SK-N-MC (cell line): ENCODE results near the gene GRIA3.
"Not testable (repeated sequence)": the region's sequence is repeated elsewhere in the genome, so short reads cannot be mapped to it uniquely, and the experiment has no call there.

ENCODE experiments used
- DNase-seq: peaks from one replicate; pipeline ENCODE4 v3.0.0-alpha.2; 2011; ENCODE audit warnings: low read depth, low spot score
- H3K27ac ChIP-seq: fragments of 200-600 bp; sonication (generic); 2 replicates; pipeline ENCODE4 v1.5.1; 2016; ENCODE audit warnings: mixed run types
- H3K36me3 ChIP-seq: fragments of 200-600 bp; sonication (generic); 2 replicates; pipeline ENCODE4 v1.6.1; 2017; ENCODE audit warnings: antibody characterized with exemption, low read length, mixed read lengths; ENCODE audit not compliant: insufficient read depth
- H3K4me3 ChIP-seq: fragments of 200-600 bp; sonication (generic); 2 replicates; pipeline ENCODE4 v1.5.1; 2016
- H3K9ac ChIP-seq: fragments of 200-600 bp; sonication (generic); 2 replicates; pipeline ENCODE4 v1.8.0; 2017; ENCODE audit warnings: mixed run types, mixed read lengths; ENCODE audit not compliant: insufficient read length
- H3K9me3 ChIP-seq: fragments of 200-600 bp; sonication (generic); 2 replicates; pipeline ENCODE4 v1.6.1; 2017; ENCODE audit warnings: low read depth, mild to moderate bottlenecking, antibody characterized with exemption, low read length, moderate library complexity, mixed read lengths
- EZH2 ChIP-seq: fragments of 200-600 bp; sonication (generic); IDR thresholded peaks from one replicate; pipeline ENCODE4 v1.6.1; 2017; ENCODE audit warnings: antibody characterized with exemption
- FOXP2 ChIP-seq: optimal IDR thresholded peaks from 2 replicates; pipeline ENCODE3; 2011; ENCODE audit warnings: mild to moderate bottlenecking, moderate library complexity; ENCODE audit not compliant: insufficient read depth; ENCODE audit errors: extremely low read length, control extremely low read depth
- POLR2AphosphoS5 ChIP-seq: IDR thresholded peaks from 2 replicates; pipeline ENCODE4 v1.6.1; 2012; ENCODE audit warnings: mild to moderate bottlenecking, low read depth, low read length, borderline replicate concordance

Gene GRIA3

GRCh38 chrX:123272630-123273029 lies 88.6 kb downstream of the GRIA3 start:
- DNase-seq: no peak
- TF ChIP-seq FOXP2 (no peak), POLR2AphosphoS5 (no peak), EZH2 (no peak)
- Histone ChIP-seq H3K9ac (no peak overlapping the region), H3K27ac (no peak overlapping the region), H3K36me3 (no peaks in the 10 kb centered on the region), H3K9me3 (no peaks in the 10 kb centered on the region), H3K4me3 (no peak overlapping the region)

GRCh38 chrX:123274796-123275195 lies 90.7 kb downstream of the GRIA3 start:
- TF ChIP-seq POLR2AphosphoS5 (no peak), FOXP2 (no peak), EZH2 (no peak)
- no peak overlapping the region for H3K4me3 ChIP-seq
- no peak overlapping the region for H3K9ac ChIP-seq
- no peak overlapping the region for H3K27ac ChIP-seq
- no peak for DNase-seq
- no peaks in the 10 kb centered on the region for H3K9me3 ChIP-seq
- no peaks in the 10 kb centered on the region for H3K36me3 ChIP-seq

- Histone ChIP-seq H3K9me3 (no peaks in the 10 kb centered on the region), H3K27ac (no peak overlapping the region), H3K36me3 (no peaks in the 10 kb centered on the region), H3K9ac (no peak overlapping the region), H3K4me3 (no peak overlapping the region)
- TF ChIP-seq FOXP2 (no peak), EZH2 (no peak), POLR2AphosphoS5 (no peak)
- DNase-seq: no peak
Measured at GRCh38 chrX:123277347-123277746, 93.3 kb downstream of the GRIA3 start.

- no peak for TF ChIP-seq EZH2
- no peak for TF ChIP-seq FOXP2
- TF ChIP-seq POLR2AphosphoS5: no peak
Measured at GRCh38 chrX:123277821-123278220, 93.7 kb downstream of the GRIA3 start.

GRCh38 chrX:123282241-123282640 lies 98.2 kb downstream of the GRIA3 start:
- no peak overlapping the region for H3K27ac ChIP-seq

More at GRCh38 chrX:123277821-123278220, 93.7 kb downstream of the GRIA3 start:
- H3K27ac ChIP-seq: no peak overlapping the region
- H3K4me3 ChIP-seq: no peak overlapping the region
- no peaks in the 10 kb centered on the region for H3K36me3 ChIP-seq
- no peak overlapping the region for H3K9ac ChIP-seq
- no peak for DNase-seq
- no peaks in the 10 kb centered on the region for H3K9me3 ChIP-seq

GRCh38 chrX:123283407-123283806 lies 99.3 kb downstream of the GRIA3 start:
- H3K4me3 ChIP-seq, H3K27ac ChIP-seq, DNase-seq, H3K9ac ChIP-seq, H3K9me3 ChIP-seq, H3K36me3 ChIP-seq: not testable (repeated sequence)

More at GRCh38 chrX:123282241-123282640, 98.2 kb downstream of the GRIA3 start:
- TF ChIP-seq POLR2AphosphoS5: no peak
- no peak for TF ChIP-seq FOXP2
- TF ChIP-seq EZH2: no peak
- H3K36me3 ChIP-seq: no peaks in the 10 kb centered on the region
- H3K4me3 ChIP-seq: no peak overlapping the region
- no peak for DNase-seq
- H3K9ac ChIP-seq: no peak overlapping the region
- no peaks in the 10 kb centered on the region for H3K9me3 ChIP-seq

DNA sequence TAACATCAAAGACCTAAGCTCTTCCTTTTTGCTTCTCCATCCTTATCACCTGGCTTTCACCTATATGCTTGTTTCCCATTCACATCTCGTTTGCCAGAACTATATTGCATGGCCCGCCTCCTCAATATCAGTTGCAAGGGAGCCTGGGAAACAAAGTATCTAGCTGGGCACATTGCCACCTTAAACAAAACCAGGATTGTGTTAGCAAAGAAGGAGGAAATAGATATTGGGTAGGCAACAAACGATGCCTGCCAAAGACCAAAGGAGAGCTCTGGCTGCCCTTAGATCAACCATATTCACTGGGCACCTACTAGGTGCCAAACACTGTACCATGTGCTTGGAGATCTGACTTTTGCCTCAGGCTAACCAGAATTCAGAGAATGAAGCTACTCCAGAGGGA lies 107.5 kb downstream of the GRIA3 start:
- no peak for DNase-seq

DNA sequence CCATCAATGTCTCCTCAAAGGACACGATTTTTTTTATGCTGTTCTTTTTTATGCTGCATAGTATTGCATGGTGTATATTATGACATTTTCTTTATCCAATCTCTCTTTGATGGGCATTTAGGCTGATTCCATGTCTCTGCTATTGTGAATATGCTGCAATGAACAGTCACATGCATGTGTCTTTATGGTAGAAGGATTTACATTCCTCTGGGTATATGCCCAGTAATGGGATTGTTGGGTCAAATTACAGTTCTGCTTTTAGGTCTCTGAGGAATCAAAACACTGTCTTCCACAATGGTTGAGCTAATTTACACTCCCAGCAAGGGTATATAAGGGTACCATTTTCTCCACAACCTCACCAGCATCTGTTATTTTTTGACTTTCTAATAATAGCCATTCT lies 113.9 kb downstream of the GRIA3 start:
- DNase-seq: no peak
- Histone ChIP-seq H3K36me3 (no peaks in the 10 kb centered on the region), H3K4me3 (no peak overlapping the region), H3K27ac (no peak overlapping the region), H3K9ac (no peak overlapping the region), H3K9me3 (no peaks in the 10 kb centered on the region)
- no peak for TF ChIP-seq POLR2AphosphoS5
- TF ChIP-seq EZH2: no peak
- no peak for TF ChIP-seq FOXP2

More for the DNA sequence above, 107.5 kb downstream of the GRIA3 start:
- H3K9ac ChIP-seq: no peak overlapping the region
- no peaks in the 10 kb centered on the region for H3K9me3 ChIP-seq
- H3K36me3 ChIP-seq: no peaks in the 10 kb centered on the region
- TF ChIP-seq FOXP2 (no peak), EZH2 (no peak)
- H3K4me3 ChIP-seq: no peak overlapping the region
- no peak overlapping the region for H3K27ac ChIP-seq

GRCh38 chrX:123303429-123303828 lies 119.4 kb downstream of the GRIA3 start:
- no peak for DNase-seq
- no peak overlapping the region for H3K27ac ChIP-seq

DNA sequence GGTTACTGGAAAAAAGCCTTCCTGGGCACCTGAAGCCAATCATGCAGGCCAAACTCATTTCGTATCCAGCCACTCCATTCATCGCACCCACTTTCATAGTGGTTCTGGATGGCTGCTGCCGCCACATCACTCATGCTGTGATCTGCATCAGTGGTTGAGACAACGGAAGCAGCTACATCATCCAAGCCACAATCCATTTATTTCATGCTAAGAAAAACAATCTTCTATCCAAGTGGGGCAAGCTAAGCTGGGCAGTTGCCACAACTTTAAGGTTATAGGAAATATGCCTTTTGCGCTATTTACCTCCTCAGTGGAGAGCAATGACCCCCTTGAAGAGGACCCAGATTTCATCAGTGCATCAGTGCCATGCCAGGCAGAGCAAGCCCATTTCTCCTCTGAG lies 124.6 kb downstream of the GRIA3 start:
- no peaks in the 10 kb centered on the region for H3K36me3 ChIP-seq
- no peak overlapping the region for H3K9ac ChIP-seq
- H3K4me3 ChIP-seq: no peak overlapping the region
- no peak for DNase-seq
- TF ChIP-seq EZH2: no peak
- TF ChIP-seq POLR2AphosphoS5: no peak
- no peak for TF ChIP-seq FOXP2
- H3K27ac ChIP-seq: no peak overlapping the region
- H3K9me3 ChIP-seq: no peaks in the 10 kb centered on the region

More at GRCh38 chrX:123303429-123303828, 119.4 kb downstream of the GRIA3 start:
- no peak overlapping the region for H3K4me3 ChIP-seq
- no peaks in the 10 kb centered on the region for H3K9me3 ChIP-seq
- TF ChIP-seq EZH2 (no peak), POLR2AphosphoS5 (no peak), FOXP2 (no peak)
- no peaks in the 10 kb centered on the region for H3K36me3 ChIP-seq
- H3K9ac ChIP-seq: no peak overlapping the region
